Activated naive CD8-positive, alpha-beta T cell treated with anti-CD3 and anti-CD28 coated beads, Interleukin-2, amount 50 U/mL, for 16 hours (primary cell): ENCODE results near the gene SLC12A4.
"Not testable (repeated sequence)": the region's sequence is repeated elsewhere in the genome, so short reads cannot be mapped to it uniquely, and the experiment has no call there.

ENCODE experiments used
- DNase-seq: peaks from one replicate; pipeline ENCODE4 v3.0.0-alpha.2; 2020; ENCODE audit warnings: low read depth, low spot score

Gene SLC12A4

DNA sequence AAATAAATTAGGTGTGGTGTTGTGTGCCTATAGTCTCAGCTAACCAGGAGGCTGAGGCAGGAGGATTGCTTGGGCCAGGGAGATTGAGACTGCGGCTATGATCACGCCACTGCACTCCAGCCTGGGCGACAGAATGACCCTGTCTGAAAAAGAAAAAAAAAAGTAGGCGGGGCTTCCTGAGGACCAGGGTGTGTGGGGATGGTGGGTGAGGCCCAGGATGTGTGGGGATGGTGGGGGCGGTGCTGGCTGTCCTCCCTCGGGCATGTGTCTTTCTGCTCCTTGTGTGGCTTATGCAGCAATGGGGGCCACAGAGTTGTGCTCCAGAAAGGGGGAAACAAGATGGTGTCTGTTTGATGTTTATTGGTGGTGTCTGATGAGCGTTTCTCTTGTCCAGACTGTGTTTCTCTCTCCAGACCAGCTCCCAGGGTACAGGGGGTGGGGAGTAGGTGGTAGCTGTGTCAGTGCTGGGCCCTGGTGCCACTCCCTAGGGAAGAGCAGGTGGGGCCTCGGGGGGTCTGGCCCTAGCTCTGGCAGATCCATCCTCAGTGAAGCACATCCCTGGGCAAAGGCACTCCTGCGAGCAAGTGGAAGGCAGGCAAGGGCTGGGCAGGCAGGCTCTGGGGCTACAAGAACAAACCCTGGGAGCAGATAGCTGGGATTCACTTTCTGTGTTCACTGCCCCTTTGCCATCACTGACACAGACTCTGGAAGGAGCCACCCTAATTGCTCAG lies 26.8 kb downstream of the SLC12A4 start:
- DNase-seq = no peak

DNA sequence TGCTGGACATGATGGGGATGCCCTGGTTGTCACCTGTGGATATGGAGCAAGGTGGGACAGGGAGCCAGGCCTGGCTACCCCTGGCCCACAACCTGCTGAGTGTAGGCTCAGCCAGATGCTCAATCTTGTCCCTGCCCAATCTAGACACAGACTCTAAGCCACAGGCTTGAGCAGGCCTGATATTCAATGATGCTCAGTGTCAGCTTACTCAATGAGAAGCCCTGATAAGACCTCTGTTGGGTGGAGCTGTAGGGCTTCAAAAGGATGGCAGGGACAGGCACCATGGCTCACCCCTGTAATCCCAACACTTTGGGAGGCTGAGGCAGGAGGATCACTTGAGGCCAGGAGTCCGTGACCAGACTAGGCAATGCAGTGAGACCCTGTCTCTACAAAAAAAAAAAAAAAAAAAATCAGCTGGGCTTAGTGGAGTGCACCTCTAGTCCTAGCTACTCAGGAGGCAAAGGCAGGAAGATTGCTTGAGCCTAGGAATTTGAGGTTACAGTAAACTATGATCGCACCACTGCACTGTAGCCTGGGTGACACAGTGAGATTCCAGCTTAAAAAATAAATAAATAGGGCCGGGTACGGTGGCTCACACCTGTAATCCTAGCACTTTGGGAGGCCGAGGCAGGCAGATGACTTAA lies 27.9 kb downstream of the SLC12A4 start:
- no peak for DNase-seq

DNA sequence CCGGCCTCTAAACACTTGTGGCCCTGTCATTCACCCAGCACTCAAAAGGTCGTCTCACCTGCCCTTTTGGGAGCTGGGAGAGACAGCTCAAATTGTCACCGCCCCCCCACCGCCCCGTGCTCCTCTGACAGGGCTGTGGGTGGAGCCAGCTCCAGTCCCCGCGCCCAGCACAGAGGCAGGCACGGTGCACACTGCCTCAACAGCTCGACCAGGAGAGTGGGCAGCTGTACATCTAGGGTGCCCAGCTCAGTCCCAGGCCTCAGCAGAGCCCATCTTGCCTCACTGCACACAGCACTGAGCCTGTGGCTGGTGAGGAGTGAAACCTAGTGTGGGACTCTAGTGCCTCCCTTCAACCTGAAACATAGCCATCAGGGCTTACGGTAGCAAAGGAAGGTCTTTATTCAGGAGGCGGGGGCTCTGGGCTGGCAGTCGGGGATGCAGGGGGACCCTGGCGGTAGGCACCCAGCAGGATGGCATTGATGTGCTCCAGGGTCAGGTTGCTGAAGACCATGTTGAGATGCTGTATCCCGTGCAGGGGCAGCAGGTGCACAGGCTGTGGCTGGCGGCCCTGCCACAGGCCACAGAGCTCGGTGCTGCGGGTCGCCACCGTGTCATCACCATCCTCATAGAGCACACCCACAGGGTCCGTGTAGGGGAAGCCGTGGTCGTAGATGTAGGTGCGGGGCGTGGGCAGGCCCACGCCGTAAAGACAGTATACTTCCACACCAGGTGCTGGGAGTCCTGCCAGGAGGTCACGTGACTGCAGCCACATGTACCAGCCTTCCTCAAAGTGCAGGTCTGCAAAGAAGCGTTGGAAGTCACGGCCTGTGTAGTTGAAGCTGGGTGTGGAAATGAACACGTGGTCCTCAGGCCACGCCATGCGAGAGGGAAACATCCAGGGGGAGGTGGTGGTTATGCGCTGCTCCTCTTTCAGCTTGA lies 28.7 kb downstream of the SLC12A4 start:
- DNase-seq = no peak

DNA sequence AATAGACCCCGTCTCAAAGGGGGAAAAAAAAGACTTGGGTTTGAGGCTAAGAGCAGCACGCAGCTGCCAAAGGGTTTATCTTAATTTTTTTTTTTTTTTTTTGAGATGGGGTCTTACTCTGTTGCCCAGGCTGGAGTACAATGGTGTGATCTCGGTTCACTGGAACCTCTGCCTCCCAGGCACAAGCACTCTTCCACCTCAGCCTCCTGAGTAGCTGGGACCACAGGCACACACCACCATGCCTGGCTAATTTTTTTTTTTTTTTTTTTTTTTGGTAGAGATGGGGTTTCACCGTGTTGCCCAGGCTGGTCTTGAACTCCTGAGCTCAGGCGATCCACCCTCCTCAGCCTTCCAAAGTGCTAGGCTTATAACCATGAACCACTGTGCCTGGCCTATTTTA lies 30.7 kb downstream of the SLC12A4 start:
- DNase-seq = not testable (repeated sequence)

DNA sequence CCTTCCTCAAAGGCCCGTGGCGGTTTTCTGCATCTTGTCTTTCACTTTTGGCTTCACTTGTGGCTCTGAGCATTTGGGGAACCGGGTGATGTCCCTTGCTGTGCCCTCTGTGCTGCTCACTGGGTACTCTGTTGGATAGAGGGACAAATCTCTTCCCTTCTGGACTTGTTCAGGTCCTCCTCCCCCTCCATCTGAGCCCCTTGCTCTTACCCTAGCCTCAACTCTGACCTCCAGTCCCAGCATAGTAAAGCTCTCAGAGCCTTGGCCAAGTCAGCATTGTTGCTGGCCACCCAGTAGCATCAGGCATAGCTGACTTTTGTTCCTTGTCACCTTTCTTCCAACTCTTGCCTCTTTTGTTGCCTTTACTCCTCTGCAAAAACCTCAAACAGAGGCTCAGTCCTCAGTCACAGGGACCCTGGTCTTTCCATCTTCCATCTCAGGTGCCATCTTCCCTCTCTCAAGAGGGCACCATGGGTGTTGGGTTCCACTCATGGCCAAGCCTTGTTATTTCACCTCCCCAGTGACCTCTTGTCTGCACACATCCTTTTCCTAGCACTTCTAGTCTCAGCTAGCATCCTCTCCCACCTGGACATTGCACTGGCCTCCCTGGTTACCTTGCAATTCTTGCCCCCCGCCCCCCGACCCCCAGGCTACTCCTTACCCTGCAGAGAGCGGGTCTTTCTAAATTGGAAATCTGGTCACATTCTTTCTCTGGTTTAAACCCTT lies 31.4 kb downstream of the SLC12A4 start:
- peak; percentile 69 for DNase-seq

DNA sequence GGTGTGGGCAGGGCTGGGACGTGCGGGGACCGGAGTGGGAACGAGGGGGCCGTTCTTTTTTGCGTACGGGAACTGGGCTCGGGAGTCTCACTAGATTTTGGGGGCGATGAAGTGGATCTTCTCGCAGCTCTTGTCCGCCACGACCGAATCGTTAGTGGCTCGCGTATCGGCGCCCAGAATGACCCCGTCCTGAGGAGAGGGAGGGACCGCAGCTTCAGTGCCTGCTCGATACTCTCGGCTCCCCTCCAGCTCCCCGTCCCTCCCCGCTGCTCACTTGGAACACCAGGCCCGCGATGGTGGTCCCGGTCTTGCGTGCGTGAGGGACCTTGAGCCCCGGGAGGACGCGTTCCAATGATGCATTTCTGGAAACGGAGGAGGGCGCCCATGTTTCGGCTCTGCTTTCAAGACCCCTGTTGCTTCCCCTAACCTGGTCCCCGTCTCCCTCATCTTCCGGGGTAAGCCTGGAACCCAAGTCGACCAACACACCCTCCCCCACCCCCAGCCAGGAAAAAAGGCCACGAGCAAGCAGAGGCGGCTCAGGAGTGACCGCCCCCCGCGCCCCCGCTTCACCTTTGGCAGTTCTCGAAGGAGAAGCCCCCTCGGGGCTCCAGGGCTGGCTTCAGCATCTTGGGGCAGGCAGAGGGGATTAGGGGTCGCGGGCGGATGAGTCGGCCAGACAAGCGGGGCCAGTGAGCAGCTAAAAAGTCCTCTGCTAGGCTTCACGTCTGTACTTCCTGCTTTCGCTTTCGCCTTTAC lies 32.1 kb downstream of the SLC12A4 start, which contains the start of gene PSMB10:
PSMB10 (minus strand) TSS at position 727 of the 756 bp plus-strand sequence; CDS start at position 626, 101 bp downstream.
- DNase-seq = no peak

DNA sequence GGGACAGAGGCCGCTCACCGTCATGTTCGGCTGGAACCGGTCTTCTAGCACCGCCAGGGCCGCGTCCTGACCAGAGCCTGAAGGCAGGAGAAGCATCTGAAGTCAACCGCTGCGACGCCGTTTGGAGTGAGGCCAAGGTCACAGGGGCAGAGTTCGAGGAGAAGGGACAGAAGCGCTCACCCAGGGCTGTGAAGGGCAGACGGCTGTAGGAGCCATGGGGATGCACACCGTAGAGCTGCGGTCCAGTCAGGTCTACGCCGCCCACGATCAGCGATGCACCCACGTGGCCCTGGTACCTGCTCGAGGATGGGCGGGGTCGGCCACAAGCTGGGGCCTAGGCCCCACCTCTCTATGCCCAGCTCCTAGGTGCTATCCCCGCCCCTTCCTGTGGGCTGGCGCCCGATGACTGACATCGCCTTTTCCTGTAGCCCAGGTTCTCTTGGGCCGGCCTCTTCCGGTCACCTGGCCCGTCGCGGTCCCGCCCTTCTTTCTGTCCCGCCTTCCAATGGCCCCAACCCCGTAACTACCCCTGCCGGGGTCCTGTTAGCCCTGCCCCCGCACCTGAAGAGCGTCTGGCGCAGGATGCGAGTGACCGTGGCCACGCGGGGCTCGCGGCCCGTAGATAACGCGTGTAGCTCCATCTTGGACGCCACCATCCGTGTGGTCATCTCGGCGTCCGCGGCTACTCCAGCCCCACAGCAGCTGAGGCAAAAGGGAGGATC lies 32.9 kb downstream of the SLC12A4 start:
- peak; percentile 89 for DNase-seq

DNA sequence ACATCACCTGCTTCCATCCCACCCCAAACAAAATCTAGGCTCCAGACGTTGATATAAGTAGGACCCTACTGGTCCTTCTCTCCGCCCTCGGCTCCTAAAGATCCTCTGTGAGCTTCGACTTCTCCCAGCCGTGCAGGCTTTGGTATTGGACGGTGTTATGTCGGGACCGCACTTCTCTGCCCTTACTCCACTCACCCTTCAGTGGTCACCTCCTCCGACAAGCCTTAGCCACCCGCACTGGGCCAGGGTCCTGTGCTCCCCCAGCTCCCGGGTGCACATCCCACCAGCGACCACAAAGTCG lies 33.4 kb downstream of the SLC12A4 start:
- no peak for DNase-seq

DNA sequence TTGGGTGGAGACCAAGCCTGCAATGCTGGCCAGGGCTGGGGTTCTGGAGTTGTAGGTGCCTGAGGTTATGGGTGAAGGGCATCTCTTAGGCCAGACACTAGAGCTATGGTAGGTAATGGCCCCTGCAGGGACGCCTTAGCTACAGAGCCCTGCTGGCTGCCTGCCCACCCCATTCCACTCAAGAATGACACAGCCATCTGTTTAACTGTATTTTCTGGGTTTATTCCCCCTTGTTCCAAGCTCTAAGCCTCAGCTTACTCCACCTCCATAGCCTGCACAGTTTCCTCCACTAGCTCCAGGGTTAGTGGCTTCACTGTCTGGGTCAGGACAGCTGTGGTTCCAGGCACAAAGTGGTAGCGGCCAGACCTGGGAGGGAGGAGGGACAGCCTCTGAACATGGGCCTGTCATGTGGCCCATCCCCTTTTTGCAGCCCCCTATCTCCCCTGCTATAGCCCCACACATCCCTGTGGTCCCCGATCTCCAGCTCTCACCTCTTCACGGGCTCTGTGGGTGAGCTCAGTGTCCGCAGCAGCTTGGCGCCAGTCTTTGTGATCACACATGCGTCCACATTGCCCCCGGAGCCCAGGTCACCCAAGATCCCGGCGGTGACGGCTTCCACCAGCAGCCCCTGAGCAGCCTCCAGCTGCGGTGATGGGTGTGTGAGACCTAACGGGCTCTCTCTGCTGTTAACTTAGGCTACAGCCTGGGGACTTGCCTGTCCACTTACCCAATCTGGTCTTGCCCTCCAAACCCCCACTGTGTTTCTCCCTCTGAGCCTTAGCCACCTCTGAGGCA lies 33.9 kb downstream of the SLC12A4 start:
- DNase-seq = no peak

DNA sequence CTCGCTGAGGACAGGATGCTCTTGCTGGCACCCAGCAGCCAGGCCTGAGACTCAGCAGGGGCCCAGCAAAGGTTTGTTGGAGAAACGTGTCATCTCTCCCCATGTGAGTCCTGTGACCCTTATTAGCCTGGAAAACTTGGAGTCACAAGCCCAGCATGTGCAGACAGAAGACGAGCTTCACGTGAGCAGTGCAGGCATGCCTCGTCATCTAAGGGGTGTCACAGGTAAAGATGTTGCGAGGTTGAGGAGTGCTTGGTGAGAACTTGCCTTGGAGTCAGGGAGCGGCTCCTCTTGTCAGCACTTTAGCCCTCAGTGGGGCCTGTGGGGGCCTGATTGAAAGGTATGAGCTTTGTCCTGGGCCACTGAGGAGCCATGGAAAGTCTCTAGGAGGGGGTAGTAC lies 34.6 kb downstream of the SLC12A4 start:
- DNase-seq = no peak

DNA sequence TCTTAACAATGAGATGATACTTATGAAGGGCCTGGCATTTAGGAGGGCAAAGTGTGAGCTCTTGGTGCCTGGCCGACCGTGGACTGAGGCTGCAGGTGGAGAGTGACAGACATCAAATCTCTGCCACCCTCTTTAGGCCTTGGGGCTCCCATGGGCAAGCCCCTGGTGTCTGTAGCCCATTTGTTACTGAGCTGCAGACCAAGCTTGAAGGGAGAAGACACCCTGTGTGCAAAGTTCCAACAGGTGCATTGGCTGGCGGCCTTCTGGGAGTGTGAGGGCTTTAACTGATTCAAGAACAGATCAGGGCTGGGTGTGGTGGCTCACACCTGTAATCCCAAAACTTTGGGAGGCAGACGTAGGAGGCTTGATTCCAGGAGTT lies 36.0 kb downstream of the SLC12A4 start:
- DNase-seq = no peak

DNA sequence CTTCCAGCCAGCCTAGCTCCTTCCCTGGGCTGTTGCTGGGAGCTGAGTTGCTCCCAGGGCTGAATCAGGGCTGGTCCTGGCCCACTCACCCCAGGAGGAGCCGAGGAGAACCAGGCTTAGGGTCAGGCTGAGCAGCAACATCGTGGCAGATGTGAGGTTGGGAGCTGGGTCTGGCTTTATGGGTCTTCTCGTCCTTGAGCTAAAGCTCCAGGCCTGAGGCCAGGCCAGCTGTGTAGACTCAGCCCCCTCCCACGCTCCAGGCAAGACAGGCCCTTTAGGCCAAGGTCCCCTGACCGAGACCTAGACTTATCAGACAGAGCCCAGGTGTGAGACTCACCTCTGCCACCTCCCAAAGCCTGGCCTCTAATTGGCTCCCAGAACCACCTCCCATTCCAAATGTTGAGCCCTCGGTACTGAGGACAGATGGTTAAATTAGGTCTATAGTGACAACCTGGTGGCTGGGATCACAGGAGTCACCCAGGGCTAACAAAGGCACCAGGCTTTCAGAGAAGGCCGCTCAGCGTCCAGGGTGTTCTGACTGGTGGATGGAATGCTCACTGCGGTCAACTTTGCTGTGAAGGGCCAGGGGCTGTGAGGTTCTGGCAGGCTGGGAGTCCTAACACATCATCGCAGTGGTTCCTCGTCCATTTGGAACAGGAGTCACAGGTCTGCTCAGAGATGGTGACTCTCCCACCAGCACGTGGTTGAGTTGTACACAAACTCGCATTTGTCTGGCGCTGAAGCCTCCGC lies 36.5 kb downstream of the SLC12A4 start, which contains the start of gene CTRL:
CTRL (minus strand) TSS at position 151 of the 750 bp plus-strand sequence; CDS start at position 141, 10 bp downstream.
- DNase-seq = no peak

DNA sequence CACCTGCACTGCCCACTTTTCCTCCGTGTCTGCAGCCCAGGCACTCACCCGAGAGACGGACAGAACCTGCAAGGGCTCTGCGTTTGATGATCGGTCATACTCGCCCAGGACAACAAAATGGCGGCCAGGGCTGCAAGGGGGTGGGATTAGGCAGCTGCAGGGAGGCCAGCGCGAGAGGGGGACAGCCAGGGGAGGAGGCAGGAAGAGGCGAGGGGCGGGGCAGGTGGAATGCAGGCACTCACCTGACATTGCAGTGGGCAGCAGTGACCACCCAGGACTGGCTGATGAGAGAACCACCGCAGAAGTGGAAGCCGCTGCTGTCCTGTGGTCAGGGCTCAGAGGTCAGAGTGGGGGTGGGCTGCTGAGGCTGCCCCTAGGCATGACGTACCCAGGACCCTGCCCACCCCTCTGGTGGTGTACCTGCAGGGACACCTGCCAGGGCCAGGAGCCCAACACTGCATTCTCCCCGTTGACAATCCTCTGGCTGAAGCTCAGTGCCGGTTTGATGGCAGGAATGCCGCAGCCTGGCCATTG lies 37.7 kb downstream of the SLC12A4 start:
- no peak for DNase-seq

DNA sequence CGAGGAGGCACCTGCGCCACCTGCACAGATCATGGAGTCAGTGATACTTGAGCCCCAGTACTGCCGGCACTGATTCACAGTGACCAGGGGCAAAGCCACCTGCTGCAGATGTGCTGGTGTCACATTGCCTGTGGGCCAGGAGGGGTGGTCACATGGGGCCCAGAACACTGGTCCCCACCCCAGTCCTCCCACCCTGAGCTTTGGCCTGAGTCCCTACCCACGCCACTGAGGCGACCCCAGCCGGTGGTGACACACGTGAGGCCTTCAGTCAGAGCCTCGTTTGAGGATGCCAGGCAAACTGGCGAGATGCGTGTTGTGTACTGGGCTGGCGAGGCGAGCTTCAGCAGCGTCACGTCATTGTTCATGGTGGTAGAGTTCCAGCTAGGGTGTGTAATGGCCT lies 38.2 kb downstream of the SLC12A4 start:
- no peak for DNase-seq

DNA sequence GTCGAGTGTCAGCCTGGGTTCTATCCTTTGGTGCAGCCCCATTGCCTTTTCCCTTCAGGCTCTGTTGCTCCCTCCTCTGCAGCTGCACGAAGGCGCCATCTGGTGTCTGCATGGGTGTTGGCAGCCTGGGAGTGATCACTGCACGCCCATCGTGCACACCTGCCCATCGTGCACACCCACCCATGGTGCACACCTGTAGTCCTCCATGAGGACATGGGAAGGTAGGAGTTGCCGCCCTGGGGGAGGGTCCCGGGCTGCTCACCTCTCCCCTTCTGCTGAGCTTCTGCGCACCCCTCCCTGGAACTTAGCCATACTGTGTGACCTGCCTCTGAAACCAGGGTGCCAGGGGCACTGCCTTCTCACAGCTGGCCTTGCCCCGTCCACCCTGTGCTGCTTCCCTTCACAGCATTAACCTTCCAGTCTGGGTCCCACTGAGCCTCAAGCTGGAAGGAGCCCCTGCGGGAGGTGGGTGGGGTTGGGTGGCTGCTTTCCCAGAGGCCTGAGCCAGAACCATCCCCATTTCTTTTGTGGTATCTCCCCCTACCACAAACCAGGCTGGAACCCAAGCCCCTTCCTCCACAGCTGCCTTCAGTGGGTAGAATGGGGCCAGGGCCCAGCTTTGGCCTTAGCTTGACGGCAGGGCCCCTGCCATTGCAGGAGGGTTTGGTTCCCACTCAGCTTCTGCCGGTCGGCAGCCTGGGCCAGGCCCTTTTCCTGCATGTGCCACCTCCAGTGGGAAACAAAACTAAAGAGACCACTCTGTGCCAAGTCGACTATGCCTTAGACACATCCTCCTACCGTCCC lies 39.7 kb downstream of the SLC12A4 start:
- peak; percentile 60 for DNase-seq

DNA sequence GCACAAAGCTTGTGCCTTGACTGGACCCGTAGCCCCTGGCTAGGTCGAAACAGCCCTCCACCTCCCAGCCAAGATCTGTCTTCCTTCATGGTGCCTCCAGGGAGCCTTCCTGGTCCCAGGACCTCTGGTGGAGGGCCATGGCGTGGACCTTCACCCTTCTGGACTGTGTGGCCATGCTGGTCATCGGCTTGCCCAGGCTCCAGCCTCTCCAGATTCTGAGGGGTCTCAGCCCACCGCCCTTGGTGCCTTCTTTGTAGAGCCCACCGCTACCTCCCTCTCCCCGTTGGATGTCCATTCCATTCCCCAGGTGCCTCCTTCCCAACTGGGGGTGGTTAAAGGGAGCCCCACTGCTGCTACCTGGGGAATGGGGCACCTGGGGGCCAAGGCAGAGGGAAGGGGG lies 40.3 kb downstream of the SLC12A4 start:
- no peak for DNase-seq

DNA sequence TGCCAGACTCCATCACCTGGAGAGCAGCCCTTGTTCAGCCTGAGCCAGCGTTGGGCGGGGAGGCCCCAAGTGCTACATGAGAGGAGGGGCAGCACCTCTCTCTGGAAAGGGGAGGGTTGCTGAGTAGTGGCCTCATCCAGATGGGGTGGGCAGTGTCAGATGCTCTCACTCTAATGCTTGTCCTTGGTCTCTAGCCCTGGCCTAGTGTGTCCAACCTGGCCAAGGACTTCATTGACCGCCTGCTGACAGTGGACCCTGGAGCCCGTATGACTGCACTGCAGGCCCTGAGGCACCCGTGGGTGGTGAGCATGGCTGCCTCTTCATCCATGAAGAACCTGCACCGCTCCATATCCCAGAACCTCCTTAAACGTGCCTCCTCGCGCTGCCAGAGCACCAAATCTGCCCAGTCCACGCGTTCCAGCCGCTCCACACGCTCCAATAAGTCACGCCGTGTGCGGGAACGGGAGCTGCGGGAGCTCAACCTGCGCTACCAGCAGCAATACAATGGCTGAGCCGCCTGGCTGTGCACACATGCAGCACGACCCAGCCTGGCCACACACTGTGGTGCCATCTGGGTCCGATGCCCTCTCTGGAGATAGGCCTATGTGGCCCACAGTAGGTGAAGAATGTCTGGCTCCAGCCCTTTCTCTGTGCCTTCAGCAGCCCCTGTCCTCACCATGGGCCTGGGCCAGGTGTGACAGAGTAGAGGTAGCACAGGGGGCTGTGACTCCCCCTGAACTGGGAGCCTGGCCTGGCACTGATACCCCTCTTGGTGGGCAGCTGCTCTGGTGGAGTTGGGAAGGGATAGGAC lies 41.1 kb downstream of the SLC12A4 start:
- DNase-seq = no peak
